Upper lobe of right lung (tissue), 1 donor: ENCODE data around the gene LPCAT1. TPM values are rescaled to one million over a fixed set of nuclear protein-coding genes. Genes with fewer than 3 reads are reported as not detected.

ENCODE experiments used
- ATAC-seq: fragments of 200-7000 bp; cut with Tn5 transposase; one replicate; pipeline ENCODE4 v1.9.1; 2020; ENCODE audit warnings: mild to moderate bottlenecking, moderate library complexity
- DNase-seq: peaks from one replicate; pipeline ENCODE4 v3.0.0-alpha.2; 2020
- H3K27ac ChIP-seq: fragments of 200-600 bp; one replicate; pipeline ENCODE4 v1.8.0; 2022
- H3K27me3 ChIP-seq: fragments of 200-600 bp; one replicate; pipeline ENCODE4 v1.8.0; 2022; ENCODE audit warnings: mild to moderate bottlenecking
- H3K36me3 ChIP-seq: fragments of 200-600 bp; one replicate; pipeline ENCODE4 v1.8.0; 2022
- H3K4me1 ChIP-seq: fragments of 200-600 bp; one replicate; pipeline ENCODE4 v1.8.0; 2022
- H3K4me3 ChIP-seq: fragments of 200-600 bp; one replicate; pipeline ENCODE4 v1.8.0; 2022; ENCODE audit warnings: mild to moderate bottlenecking
- H3K9me3 ChIP-seq: fragments of 200-600 bp; one replicate; pipeline ENCODE4 v1.8.0; 2022
- intact Hi-C: fragments of 100-400 bp; cut with DNase I; formaldehyde crosslinking; loops from one replicate; pipeline ENCODE4 v1.11.0; 2022
- total RNA-seq: library from RNA; stranded (reverse); fragmentation: NEBNext Ultra II Directional; extraction: Animal tissue kit (Norgen Biotek cat#: 25700); gene quantifications from one replicate; pipeline ENCODE4 v1.2.1, GENCODE V29; 2021
- TF ChIP-seq, protein P1 (sequence below): fragments of 200-600 bp; IDR thresholded peaks from one replicate; pipeline ENCODE4 v1.8.0; 2022; ENCODE audit warnings: antibody characterized with exemption
- donor health status: DM: no; HTN: yes; CAD: no; lungs with severe emphysema.

The LPCAT1 gene
- total RNA-seq, 1 donor from 2014 or later, result 690 TPM

DNA sequence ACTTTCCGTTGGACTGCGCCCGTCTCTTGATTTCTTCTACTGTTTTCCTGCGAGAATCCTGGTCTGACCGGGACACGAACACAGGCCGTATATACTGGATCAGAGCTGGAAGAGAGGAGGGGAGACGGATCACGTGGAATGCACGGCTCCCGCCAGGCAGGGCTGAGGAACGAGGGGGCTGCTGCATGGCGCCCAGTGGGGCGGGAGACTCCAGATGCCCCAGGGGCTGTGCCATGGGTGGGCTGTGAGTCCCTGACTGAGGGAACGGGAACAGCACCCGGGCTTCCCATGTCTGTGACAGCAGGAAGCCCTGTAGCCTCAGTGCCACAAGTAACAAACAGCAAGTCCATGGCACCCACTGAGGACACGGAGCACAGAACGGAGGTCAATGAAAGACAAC, 34.0 kb downstream of the LPCAT1 start:
- H3K36me3 ChIP-seq, result peaks cover 97% of the 10 kb centered on the region
- H3K4me3 ChIP-seq, result no peak overlapping the region
- ATAC-seq (no peak), DNase-seq (no peak)
- TF ChIP-seq, protein P1, sequence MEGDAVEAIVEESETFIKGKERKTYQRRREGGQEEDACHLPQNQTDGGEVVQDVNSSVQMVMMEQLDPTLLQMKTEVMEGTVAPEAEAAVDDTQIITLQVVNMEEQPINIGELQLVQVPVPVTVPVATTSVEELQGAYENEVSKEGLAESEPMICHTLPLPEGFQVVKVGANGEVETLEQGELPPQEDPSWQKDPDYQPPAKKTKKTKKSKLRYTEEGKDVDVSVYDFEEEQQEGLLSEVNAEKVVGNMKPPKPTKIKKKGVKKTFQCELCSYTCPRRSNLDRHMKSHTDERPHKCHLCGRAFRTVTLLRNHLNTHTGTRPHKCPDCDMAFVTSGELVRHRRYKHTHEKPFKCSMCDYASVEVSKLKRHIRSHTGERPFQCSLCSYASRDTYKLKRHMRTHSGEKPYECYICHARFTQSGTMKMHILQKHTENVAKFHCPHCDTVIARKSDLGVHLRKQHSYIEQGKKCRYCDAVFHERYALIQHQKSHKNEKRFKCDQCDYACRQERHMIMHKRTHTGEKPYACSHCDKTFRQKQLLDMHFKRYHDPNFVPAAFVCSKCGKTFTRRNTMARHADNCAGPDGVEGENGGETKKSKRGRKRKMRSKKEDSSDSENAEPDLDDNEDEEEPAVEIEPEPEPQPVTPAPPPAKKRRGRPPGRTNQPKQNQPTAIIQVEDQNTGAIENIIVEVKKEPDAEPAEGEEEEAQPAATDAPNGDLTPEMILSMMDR, result no peak
- H3K4me1 ChIP-seq, result peaks cover 3% of the 10 kb centered on the region
- H3K27me3 ChIP-seq, result no peaks in the 10 kb centered on the region
- H3K27ac ChIP-seq, result no peak overlapping the region
- intact Hi-C loops, result loop anchor here (10.0 kb wide), 1 partner anchor 125 kb away; no protein-coding TSS in a partner anchor
- H3K9me3 ChIP-seq, result no peaks in the 10 kb centered on the region

DNA sequence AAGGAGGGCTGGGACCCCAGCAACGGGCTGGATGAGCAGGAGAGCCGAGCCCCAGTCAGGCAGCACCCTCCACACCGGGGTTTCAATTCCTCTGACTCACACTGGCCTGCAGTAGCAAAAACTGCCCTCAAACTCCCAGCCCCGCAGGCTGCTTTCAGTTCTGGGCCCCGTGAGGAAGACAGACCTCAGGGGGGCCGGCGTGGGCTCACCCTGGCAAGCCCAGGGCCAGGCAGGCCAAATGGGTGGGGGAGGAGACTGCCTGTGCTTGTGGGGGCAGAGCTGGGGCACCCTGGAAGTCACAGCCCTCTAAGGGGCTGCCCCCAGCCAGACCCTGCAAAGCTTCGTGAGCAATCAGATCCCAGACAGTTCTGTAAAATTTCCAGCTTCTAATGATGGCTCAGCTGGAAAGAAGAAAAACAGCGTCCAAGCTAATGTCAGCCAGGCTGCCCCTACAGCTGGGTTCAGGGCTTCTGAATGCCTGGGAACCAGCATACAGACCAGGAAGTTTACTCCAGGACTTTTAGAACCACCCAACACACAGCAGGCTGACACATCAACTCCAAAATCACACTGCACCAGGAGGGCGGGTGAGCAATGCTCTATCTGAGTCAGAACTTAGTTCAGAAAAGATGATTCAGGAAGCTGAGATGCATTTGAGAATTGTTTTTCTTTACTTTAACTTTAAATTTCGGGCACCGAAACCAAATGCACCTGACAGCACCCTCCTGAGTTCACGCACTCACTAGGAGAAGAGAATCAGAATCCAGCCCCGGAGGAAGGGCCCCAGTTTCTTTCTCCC, 34.7 kb downstream of the LPCAT1 start:
- intact Hi-C loops, result loop anchor here (10.0 kb wide), 1 partner anchor 126 kb away; no protein-coding TSS in a partner anchor

DNA sequence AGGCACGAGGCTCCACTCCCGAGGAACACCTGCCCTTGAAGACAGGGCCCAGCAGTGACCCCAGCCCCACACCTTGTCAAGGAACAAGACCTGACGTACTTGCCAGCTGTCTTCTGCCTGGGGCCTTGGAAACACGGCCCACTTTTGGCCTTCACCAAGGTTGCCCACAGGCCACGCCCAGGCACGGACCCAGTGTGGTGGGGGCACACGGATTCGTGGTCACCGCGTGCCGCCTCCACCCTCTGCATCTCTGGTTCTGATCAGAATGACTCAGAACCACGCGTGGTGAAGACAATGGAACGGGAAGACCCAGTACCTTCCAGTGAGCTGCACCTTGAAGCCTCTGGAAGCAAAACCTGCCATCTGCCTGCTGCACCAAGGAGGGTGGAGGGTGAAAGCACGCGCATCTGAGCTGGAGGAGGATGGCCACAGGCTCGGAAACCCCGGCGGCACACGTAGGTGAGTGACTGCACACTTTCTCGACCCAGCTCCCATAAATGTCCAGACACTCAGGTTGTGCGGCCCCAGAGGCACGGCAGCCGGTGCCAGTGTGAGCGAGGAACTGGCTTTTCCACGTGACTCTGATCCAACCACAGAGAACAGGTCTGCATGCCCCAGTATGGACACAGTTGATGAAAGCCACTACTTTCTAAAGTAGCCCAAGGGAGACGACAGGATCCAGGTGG, 36.5 kb downstream of the LPCAT1 start:
- Histone ChIP-seq H3K27me3 (no peaks in the 10 kb centered on the region), H3K4me3 (no peak overlapping the region), H3K36me3 (peaks cover 78% of the 10 kb centered on the region), H3K4me1 (peaks cover 3% of the 10 kb centered on the region), H3K27ac (no peak overlapping the region), H3K9me3 (no peaks in the 10 kb centered on the region)
- DNase-seq, result no peak
- intact Hi-C loops, result loop anchor here (10.0 kb wide), 1 partner anchor 128 kb away; no protein-coding TSS in a partner anchor
- TF ChIP-seq, protein P1, result no peak
- no peak for ATAC-seq

More for the DNA sequence above, 34.7 kb downstream of the LPCAT1 start:
- Histone ChIP-seq H3K4me1 (peaks cover 3% of the 10 kb centered on the region), H3K4me3 (no peak overlapping the region), H3K36me3 (peaks cover 90% of the 10 kb centered on the region), H3K9me3 (no peaks in the 10 kb centered on the region), H3K27me3 (no peaks in the 10 kb centered on the region), H3K27ac (no peak overlapping the region)
- TF ChIP-seq, protein P1, result no peak
- ATAC-seq, result no peak
- DNase-seq, result no peak

DNA sequence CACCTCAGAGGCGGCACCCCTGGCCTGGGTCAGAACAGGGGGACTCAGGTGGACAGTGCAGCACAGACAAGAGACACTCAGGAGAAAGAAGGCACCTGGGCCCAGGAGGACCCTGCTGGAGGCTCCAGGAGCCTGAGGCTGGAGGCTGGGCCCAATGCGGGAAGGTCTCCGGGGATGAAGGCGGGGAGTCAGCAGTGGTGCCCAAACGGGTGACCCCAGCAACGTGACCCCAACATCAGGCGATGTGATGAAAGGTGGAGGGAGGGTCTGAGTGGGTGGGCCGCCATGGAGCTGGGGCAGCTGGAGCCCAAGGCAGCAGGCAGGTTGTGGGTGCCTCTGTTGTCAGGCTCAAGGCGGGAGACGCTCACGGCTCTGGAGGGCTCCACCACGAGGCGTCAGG, 37.5 kb downstream of the LPCAT1 start:
- Histone ChIP-seq H3K4me1 (peaks cover 3% of the 10 kb centered on the region), H3K27ac (no peak overlapping the region), H3K27me3 (no peaks in the 10 kb centered on the region), H3K36me3 (peaks cover 71% of the 10 kb centered on the region), H3K9me3 (no peaks in the 10 kb centered on the region), H3K4me3 (no peak overlapping the region)
- TF ChIP-seq, protein P1, result no peak
- intact Hi-C loops, result loop anchor here (10.0 kb wide), 1 partner anchor 129 kb away; no protein-coding TSS in a partner anchor
- DNase-seq (no peak), ATAC-seq (no peak)

DNA sequence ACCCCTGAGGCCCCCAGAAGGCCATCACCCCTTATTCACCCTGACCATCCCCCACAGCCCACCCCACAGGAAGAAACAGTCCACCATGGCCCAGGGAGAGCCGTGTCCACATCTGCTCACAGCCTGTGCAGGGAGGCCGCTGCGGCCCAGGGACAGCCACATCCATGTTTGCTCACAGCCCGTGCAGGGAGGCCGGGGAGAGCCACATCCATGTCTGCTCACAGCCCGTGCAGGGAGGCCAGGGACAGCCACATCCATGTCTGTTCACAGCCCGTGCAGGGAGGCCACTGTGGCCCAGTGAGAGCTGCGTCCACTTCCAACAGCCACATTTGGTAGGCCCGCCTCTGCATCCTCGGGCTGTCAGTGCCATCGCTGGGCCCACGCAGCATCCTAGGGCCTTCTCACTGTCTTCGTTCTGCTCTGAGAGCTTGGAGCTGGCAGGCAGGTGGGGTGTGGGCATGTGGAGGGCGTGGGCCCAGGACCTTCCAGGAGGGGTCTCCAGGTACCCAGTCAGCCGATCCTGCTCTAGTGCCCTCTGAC, 38.1 kb downstream of the LPCAT1 start:
- H3K4me1 ChIP-seq, result peaks cover 3% of the 10 kb centered on the region
- H3K36me3 ChIP-seq, result peaks cover 66% of the 10 kb centered on the region
- no peaks in the 10 kb centered on the region for H3K27me3 ChIP-seq
- intact Hi-C loops, result loop anchor here (10.0 kb wide), 1 partner anchor 129 kb away; no protein-coding TSS in a partner anchor
- no peaks in the 10 kb centered on the region for H3K9me3 ChIP-seq
- no peak overlapping the region for H3K4me3 ChIP-seq
- TF ChIP-seq, protein P1, result no peak
- no peak for DNase-seq
- no peak overlapping the region for H3K27ac ChIP-seq
- ATAC-seq, result no peak
